HG03066 (cell line): ENCODE results near the gene DTL.

Source experiments
- ATAC-seq: cut with Tn5 transposase; IDR thresholded peaks from one replicate; pipeline ENCODE4 v1.9.1; 2021; ENCODE audit warnings: low read depth; ENCODE audit not compliant: unreplicated experiment

Gene DTL

DNA sequence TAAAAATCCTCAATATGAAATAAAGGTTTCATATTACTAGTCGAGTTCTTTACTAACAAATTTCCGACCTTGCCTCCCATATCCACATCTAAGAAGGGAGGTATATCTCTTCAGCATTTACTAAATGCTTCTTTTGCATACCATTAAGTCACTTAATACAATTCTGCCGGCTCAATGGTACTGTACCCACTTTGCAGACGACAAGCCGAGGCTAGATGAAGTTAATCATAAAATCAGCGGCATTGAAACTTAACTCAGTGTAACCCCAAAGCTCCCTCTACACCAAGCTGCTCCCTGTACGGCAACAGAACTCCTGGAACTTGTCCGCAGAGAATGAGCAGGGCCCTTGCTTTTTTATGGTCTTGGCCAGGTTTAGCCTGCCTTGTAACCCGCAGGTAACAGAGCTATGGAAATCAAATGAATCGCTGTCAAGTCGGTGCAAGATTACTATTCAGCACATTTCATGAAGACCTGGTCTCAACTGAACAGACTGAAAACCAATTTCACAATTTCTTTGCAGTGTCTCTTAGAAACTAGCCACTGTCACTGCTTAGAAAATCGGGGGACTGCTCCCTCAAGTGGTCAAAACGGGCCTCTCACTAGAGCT lies 929 bp upstream of the DTL start:
- peak; percentile 2 for ATAC-seq

DNA sequence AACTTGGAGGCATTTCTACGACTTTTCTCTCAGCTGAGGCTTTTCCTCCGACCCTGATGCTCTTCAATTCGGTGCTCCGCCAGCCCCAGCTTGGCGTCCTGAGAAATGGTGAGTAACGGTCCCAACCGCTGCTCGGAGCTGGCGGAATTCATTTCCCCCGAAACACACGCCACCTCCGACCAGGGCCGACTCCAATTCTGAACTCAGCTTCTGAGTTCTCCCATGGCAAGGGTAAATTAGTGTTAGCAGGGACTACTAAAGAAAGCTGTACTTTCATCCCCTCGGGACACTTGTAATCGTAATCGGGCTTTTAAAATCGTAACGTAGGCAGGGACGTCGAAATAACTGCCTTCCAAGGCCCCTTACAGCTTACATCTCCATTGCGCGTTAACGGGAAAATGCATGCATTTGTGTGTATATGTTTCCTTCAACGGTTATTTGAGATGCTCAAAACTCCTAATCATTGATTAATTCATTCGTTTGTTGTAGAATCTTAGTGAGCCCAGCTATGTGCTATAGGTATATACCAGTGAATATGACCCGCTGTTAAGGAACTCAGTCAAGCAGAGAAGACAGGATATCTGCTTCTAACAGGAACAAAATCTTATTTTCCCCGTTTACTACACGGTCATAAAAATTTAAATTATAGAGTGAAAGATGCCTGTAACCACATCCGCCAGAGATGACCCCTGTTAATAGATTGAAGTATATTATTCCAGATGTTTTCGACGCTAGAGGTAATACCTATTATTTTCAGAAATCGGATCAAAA lies 472 bp downstream of the DTL start:
- ATAC-seq, result peak; percentile 11

DNA sequence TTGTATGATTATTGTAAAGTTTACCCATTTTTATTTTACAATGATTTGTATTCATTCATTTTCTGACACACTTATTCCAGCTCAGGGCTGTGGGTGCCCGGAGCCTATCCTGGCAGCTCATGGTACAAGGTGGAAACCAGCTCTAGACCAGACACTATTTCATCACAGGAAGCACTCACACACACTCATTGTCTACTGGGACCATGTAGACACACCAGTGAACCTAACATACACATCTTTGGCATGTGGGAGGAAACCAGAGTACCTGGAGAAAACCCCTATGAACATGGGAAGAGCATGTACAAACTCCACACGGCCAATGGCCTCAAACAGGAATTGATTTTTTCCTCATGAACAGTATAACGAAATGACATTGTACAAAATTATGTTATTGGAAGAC lies 2.4 kb downstream of the DTL start:
- no peak for ATAC-seq

DNA sequence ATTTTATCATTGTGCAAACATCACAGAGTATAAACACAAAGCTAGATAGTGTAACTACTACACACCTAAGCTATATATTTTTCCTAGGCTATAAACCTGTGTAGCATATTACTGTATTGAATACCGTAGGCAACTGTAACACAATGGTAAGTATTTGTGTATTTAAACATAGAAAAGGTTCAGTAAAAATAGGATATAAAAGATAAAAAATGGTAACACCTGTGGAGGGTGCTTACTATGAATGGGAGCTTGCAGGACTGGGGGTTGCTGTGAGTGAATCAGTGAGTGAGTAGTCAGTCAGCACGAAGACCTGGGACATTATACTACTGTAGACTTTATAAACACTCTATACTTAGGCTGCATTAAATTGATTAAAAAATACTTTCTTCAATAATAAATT lies 4.1 kb downstream of the DTL start:
- no peak for ATAC-seq

DNA sequence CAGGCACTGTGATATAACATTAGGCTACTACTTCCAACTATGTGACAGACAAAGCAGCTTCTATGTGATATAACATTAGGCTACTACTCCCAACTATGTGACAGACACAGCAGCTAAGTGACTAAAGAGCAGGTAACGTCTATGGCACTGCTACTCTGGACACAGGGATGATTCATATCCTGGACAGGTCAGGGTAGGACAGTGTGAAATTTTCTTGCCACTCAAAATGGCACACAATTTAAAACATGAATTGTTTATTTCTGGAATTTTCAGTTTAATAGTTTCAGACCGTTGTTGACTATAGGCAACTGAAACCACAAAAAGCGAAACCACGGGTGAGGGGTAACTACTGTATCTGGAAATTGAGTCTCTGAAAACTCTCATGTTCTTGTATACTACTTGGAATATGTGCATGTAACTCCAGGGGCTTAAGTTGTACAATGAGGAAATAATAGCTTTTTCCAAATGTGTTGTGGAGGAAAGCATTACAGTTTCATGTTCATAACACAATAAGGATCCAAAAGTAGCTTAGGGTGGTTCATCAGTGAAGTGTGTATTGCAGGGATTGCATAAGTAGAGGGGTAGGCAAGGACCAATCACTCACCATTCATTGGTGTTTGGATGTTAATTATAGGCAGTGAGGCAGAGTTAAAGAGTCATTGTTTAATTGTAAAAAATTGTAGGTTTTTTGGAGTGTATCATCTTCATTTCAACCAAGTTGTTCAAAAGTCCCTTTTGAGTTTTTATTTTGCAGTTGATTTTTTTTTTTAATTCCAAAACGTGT lies 5.3 kb downstream of the DTL start:
- ATAC-seq, result no peak

DNA sequence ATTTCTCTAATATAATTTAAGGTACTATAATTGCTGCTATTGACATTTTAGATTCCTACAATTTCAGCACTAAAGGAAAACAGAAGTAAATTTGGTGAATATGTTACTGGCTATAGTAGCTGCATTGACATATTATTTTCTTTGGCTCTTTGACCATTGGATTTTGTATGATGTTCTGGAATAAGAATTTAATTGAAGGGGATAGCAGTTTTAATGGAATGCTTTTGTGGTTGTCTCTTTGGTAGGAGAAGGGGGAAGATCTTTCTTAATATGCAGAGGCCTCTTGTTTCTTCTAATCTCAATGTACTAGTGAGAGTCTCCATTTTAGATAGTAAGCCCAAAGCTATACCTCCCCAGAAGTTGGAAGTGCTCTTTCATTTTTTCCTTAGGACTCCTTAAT lies 6.9 kb downstream of the DTL start:
- no peak for ATAC-seq

GRCh38 chr1:212044851-212045250 lies 9.3 kb downstream of the DTL start:
- no peak for ATAC-seq

- ATAC-seq, result no peak
Observed at GRCh38 chr1:212045981-212046380, 10.4 kb downstream of the DTL start.

GRCh38 chr1:212053993-212054392 lies 18.4 kb downstream of the DTL start:
- ATAC-seq, result no peak

DNA sequence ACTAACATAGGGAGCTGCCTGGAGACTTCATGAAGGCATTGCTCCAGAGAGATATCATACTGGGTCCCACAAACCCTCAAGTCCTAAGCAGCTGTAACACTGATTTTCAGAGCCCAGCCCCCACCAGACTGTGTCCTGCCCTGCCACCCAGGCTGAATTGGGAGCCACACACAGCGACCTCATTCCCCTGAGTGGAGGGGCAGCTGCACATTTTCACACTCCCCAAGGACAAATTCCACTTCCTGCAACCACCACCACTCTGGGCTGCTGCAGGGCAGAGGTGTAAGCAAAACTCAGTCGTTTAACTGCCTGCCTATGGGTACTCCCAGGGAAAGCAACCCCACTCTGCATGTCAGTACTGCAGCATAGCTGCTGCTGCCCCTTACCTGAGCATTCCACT lies 19.8 kb downstream of the DTL start:
- no peak for ATAC-seq

DNA sequence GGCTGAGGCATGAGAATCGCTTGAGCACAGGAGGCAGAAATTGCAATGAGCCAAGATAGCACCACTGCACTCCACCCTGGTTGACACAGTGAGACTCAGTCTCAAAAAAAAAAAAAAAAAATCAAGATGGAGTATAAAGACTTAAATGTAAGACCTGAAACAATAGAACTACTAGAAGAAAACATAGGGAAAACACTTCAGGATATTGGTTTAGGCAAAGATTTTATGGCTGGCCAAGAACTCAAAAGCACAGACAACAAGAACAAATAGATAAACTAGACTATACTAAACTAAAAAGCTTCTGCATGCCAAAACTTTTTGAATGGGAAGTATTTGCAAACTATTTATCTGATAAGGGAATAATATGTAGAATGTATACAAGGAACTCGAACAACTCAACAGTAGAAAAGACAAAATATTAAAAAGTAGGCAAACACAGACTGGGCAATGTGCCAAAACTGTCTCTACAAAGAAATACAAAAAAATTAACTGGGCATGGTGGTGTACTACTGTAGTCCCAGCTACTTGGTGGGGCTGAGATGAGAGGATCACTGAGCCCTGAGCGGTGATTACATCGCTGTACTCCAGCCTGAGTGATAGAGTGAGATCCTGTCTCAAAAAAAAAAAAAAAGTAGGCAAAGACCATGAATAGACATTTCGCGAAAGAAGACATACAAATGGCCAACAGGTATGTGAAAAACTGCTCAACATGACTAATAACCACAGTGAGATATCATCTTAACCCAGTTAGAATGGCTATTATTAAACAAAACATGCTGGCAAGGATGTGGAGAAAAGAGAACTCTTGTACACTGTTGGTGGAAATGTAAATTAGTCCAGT lies 25.3 kb downstream of the DTL start:
- no peak for ATAC-seq

- ATAC-seq, result no peak
Observed at GRCh38 chr1:212062832-212063438, 27.4 kb downstream of the DTL start.

DNA sequence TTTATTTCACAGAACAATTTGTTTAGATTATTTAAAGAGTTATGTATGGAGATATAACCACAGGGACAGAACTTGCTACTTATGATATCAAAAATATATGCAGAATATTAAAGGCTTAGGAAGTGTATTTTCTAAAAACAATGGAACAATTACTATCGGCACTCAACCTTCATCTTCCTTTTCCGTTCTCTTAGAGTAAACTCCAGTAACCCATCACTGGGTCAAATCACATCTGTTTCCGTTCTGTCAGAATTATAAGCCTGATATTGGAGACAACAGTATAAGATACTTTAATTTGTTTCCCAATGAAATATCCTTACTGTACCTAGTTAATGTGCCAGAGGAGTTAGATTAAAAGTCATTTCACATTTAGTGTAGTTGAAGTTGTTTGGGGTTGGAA lies 32.2 kb downstream of the DTL start:
- ATAC-seq, result no peak

GRCh38 chr1:212070720-212071302 lies 35.3 kb downstream of the DTL start:
- no peak for ATAC-seq

- ATAC-seq, result no peak
Observed at GRCh38 chr1:212072047-212072446, 36.5 kb downstream of the DTL start.

- ATAC-seq, result no peak
Observed at GRCh38 chr1:212073490-212073889, 37.9 kb downstream of the DTL start.

DNA sequence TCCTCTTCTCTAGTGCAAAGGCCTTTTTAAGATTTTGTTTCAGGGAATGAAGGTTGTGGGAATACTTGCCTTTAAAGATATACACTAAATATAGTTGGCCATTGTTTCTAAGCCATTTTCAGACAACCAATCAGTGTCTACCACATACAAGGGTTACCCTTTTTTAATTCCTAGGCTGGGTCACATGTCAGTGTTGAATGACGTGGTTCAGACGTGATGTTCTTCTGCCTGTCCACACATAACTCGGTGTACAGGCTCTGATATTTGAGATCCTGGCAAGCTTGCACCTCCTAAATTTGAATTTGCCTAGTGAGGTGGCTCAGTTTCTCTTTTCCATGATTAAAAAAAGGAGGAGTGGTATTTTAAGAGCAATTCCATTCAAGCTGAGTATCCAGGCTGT lies 38.8 kb downstream of the DTL start:
- ATAC-seq, result no peak

DNA sequence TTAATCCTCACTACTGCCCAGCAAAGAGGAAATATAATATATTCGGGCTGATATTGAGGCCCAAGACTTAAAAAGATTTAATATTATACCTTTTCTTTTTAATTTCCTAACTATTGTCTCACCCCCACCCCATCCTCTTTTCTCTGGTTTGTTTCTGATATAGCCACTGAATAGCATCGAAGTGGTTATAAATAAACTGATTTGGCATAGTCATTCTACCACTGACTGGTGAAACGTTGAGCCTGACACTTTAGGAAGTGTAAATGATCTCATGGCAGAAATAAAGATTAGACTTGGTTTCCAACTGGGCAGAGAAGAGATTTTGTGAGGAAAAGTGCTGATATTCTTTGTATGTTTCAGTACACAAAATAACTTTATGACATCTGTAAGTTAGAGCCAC lies 39.3 kb downstream of the DTL start:
- no peak for ATAC-seq

- no peak for ATAC-seq
Observed at GRCh38 chr1:212077028-212077427, 41.5 kb downstream of the DTL start.

DNA sequence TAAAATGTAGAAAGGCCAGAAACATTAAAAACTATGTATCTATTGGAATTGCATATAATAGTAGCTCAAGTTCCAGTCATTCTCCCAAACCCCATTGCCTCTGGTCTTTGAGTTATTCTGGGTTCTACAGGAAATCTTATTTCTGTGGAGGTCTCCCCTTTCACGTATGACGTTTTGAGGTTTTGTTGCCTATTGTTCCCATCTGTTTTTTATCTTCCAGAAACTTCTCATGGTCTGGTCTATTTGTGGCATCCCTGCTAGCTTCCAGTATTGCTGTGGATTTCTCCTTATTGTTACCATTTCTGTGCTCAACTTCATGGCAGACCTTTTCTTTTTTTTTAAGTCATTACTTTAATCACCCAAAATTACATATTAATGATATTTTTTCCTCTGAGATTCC lies 43.3 kb downstream of the DTL start:
- ATAC-seq, result no peak
